GM08714 (cell line): ENCODE results near the gene MATN1.

ENCODE experiments used
- H3K4me3 ChIP-seq: fragments of 200-500 bp; sonication (Bioruptor generic); 2 replicates; pipeline ENCODE4 v1.5.1; 2014; ENCODE audit warnings: mild to moderate bottlenecking, low read length, inconsistent platforms
- ZNF274 ChIP-seq: IDR thresholded peaks from 2 replicates; pipeline ENCODE4 v1.6.1; 2012; ENCODE audit warnings: mild to moderate bottlenecking, low read depth, low read length

The MATN1 gene

DNA sequence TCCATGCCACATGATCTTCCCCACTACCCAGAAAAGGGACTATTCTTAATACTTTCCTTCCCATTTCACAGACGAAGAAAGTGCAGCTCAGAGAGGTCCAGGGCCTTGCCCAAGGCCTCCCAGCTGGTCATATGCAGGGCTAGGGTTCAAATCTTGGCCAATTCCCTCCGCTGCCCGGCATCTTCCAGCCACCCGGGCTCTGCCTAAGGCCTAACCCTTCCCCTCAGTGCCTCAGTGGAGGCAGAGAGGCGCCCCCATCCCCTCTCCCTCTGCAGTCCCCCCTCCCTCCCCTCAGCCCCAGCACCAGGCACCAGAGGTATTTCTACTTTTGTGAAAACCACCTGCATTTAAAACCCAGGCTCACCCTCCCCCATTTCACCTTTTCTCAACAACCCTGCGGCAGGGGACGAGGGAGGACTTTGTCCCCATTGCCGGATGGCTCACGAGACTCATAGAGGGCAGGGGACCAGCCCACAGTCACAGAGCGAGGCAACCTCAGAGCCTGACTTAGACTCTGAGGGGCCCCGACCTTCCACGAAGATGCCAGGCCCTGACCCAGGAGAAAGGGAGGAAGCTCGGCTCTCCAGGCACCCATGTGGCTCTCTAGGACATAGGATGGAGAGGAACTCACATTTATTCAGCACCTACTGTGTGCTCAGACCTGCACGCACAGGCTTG is 21.9 kb upstream of the MATN1 start:
- H3K4me3 ChIP-seq, result peak overlapping the region; percentile 29; the same call in 1 of the 2 replicates
- TF ChIP-seq ZNF274, result no peak

DNA sequence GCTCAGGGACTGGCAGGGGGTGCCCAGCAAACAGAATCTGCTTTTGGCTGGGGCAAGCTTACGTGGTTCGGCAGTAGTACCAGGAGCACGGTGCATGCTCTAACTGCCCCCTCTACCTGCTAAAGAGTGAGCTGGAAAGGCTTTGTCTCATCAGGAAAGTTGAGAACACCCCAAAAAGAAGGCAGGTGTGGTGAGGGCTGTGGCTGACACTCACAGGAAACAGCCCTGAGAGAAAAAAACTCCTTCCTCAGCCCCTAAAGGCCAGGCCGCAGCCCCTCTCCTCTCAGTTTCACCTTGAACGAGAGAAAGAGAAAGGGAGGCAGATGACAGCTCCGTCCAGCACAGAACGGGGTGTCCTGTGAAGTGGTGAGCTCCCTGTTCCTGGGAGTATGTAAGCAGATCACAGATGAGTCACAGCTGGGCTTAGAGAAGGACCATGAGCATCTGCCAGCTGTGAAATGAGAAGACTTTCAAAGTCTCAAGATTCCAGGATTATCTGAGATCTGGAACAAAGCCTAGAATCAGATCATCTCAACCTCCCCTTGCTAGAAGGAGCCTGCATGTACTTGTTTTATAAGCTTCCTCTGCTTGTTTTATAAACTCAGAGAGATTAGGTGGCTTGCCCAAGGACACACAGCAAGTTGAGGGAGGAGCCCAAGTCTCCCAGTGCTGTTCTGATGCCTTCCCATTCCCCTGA is 20.8 kb upstream of the MATN1 start:
- no peak for TF ChIP-seq ZNF274
- peak overlapping the region; percentile 50; the same call in 1 of the 2 replicates for H3K4me3 ChIP-seq

DNA sequence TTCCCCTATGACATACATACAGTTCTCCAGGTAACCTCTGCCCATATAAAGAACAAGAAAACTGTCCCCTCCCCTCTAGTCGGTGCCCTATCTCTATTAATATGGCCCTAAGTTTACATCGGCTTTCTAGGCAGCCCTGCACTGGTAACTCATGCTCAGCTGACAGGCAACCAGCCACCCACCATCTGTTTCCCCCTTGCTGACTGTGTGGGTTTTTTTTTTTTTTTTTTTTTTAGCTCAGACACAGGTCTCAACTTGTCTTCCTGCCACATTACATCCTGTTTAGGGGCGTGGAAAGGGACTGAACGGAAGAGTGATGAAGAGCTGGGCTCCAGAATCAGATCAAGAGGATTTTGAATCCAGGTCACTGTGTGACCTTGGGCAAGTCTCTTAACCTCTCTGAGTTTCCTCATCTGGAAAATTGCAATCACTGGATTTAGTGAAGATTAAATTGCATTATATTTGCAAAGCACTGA is 20.2 kb upstream of the MATN1 start:
- H3K4me3 ChIP-seq, result peak overlapping the region; percentile 50; the same call in 1 of the 2 replicates

DNA sequence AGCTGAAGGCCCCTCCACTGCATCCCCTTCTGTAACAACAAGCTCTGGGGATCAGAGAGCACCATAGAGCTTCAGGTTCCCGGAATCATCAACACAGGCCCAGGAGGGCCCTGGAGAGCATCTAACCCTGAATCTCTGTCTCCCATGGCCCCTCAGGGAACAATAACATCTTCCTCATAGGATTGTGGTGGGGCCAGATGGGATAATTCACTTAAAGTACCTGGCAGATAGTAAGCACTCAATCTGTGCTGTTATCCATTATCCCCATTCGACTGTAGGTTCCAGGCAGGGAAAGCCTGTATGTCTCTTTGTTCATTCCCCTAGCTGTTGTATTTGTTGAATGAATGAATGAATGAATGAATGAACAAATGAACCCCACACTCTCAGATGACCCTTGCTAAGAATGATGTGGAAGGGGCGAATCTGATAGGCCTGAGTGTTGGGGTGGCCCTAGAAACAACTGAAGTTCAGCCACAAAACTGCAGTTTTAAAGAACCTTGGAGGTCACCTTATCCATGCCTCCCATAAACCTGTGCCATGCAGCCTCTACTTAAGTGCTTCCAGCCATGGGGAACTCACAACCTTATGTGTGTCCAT is 19.7 kb upstream of the MATN1 start:
- TF ChIP-seq ZNF274, result no peak
- H3K4me3 ChIP-seq, result peak overlapping the region; percentile 8; the same call in 1 of the 2 replicates

More for the DNA sequence above, 20.2 kb upstream of the MATN1 start:
- TF ChIP-seq ZNF274, result no peak

DNA sequence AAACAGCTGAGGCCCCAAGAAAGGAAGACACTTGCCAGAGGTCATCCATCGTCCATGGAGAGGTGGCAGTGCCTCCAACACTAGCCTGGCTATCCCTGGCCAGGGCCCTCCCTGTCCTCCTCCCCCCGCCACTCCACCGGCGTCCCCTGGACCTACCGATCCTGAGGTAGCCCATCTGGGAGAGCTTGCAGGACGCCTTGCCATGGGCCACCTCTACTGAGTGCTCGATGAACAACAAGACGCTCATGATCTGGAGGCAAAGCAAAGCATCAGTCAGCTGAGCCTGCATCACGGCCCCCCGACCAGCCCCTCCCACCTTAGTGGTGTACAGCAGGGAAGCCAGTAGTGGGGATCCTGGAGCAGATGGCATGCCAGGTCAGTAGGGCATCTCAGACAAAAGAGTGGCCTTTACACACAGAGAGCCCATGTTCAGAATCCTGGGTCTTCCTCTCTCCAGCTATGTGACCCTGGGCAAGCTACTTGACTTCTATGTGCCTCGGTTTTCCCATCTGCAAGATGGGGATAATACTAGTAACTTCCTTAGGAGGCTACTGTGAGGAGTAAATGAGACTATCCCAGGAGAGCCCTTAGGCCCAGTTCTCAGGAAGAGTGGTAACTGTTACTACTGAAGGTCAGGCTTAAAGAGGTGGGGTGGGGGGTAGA is 19.0 kb upstream of the MATN1 start:
- H3K4me3 ChIP-seq, result no peak overlapping the region; the same call in 1 of the 2 replicates
- no peak for TF ChIP-seq ZNF274

DNA sequence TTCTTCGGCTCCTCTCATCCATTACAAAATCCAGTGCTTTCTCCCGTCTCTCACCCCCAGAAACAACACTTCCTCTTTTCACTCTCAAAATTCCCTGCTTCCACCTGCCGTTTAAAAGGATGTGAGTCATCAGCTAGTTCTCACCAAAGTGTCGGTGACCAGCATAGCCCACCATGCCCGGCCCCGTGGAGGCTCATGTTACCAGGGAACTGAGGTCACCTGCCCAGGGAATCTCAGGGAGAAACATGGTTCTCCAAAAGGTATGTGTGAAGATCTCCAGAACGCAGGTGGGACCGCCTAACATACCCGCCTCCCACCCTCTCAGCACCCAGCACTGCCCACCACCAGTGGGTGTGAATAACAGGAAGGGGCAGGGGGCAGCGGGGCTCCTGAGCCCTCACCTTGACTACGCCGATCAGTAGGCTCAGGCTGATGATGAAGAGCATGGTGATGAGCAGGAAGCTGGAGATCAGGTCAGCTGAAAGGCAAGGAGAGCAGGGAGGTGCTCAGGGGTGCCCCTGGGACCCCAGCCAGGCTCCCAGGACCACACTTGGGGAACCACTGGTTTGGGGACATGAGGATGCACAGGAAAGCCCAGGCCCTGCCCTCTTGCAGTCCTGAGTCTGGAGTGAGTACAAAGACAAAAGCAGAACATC is 18.0 kb upstream of the MATN1 start:
- no peak overlapping the region for H3K4me3 ChIP-seq
- TF ChIP-seq ZNF274, result no peak

DNA sequence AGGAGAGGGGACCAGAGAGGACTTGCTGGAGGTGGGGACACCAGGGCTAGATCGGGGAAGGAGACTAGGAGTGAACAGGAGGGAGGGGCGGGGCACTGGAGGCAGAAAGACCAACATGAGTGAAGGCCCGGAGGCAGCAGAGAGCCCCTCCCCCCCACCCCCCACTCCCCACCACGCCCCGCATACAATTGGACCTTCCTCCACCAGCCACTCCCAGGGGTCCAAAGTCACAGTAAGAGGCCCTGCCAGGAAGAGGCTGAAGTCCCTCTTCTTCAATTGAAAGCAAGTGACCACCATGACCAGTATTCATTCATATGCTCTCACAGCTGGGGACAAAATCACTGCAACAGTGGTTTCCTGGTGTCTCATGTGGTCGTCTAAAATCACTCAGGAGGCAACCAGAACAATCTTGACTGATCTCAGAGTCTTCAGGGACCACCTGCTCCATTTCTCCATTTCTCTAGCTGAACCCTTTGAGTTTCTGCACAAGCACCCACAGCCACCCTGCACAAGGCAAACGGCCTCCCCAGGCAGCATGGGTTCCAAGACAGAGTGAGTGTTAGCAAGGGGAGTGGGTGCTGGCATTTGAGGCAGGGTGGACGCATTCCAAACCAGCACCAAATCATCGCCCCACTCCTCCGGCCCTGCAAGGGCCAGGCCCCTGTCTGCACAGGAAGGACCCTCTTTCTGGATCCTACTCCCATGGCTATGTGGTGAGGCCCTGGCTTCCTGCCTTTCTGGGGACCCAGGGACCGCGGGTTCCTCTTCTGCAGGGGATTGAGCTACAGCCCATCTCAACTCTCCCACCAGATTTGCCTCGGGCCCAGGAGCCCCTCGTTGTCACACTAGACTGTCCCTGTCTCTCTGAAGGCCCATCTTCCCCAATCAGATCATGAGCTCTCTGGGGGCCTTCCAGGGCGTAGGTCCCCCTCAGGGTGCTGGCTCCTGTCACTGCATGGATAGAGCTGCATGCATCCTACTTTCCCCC is 17.2 kb upstream of the MATN1 start:
- no peak for TF ChIP-seq ZNF274
- no peak overlapping the region for H3K4me3 ChIP-seq

DNA sequence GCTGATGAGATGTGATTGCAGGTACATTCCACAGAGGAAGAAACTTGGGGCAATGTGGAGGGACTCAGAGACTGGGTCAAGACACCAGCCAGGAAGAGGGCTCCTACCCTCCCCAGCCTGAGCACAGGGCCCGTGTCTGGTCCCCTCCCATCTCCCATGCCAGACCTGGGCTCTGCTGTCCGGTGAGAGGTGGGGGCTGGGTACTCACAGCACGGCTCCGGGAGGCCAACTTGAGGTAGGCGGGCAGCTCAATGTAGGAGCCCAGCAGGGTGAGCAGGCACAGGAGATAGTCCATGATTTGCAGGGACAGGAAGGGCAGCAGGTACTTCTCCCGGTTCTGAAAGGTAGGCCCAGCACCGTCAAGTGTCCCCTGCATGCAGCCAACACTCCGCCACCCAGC is 16.2 kb upstream of the MATN1 start:
- TF ChIP-seq ZNF274, result no peak

DNA sequence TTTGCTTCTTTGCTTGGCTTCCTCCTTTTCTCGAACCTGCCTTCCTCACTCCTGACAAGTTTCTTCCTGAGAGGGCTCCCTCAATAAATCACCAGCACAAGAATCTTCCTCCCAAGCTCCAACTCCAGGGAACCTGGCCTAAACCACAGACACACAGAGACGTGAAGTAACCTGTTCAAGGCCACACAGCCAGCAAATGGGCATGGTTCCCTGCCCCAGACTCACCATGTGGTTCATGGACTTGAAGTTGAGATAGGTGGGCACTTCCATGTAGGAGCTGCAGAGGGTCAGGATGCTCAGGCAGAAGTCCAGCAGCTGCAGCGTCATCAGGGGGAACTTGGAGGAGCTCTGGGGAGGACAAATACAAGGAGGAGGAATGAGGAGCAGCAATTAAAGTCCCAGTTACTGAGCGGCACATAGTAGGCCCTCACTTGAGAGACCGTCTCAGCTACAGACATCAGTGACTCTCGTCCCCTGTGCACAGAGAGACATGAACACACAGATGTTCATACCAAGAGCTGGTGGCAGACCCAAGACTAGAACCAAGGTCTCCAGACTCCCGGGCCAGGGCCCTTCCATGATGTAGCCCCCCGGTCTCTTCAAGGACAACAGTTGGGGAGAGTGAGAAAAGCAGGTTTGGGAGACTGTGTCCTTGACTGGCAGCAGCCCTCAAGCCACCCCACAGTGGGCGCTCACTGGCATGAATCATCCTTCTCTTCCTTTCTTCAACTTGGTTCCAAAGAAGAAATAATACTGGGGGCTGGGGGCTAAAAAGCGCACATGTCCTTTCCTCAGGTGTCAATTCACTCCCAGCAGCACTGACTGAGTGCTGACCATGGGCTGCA is 15.6 kb upstream of the MATN1 start:
- H3K4me3 ChIP-seq, result no peak overlapping the region
- no peak for TF ChIP-seq ZNF274

More for the DNA sequence above, 16.2 kb upstream of the MATN1 start:
- no peak overlapping the region for H3K4me3 ChIP-seq

DNA sequence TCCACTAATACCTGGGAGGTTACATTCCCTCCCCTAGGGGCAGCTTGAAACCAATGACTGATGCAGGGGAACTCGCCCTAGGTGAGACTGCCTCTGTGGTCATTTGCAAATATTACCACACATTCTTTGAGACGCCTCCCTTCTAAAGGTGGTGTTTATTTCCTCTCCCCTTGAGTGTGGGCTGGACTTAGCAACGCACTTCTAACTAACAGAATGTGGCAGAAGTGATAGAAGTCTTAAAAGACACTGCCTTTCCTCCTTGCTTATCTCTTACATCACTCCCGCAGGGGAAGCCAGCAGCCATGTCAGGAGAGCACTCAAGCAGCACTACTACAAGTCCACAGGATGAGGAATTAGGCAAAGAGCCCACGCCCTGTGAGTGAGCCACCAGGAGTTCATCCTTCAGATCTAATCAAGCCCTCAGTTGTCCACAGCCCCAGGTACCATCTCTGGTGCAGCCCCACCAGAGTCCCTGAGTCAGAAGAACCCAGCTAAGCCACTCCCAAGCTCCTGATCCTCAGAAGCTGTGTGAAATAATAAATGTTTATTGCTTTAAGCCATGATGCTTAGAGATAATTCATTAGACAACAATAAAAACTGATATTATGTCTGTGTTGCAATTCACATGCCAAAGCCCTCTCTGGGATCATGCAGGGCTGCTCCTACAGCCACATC is 14.8 kb upstream of the MATN1 start:
- TF ChIP-seq ZNF274, result no peak
- H3K4me3 ChIP-seq, result no peak overlapping the region

DNA sequence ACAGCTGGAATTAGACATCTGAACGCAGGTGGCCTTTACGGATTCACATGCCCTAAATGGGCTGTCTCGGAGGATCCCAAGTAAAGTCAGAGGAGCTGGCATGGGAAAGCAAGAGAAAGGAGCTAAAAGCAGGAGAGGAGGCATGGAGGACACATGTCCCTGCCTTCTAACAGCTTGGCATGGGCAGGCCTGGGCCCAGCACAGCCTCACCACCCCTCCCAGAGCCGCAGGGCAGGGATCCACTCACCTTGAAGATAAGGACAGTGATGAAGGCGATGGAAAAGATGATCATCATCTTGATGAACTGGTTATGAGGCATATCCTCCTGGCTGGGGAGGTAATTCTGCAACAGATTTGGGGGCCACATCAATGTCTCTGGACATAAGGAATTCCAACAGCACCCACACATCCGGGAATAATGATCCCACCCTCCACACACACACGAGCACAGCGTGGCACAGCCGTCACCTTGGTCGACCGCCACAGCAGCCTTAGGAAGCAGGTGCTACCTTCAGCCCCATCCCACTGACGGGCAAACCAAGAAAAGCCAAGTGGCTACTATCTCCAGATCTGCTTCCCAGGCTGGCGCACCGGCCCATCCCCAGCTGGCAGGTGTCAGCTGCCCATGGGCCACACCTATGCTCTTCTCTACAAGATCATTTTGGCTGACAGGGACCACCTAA is 14.1 kb upstream of the MATN1 start:
- no peak overlapping the region for H3K4me3 ChIP-seq
- no peak for TF ChIP-seq ZNF274
